NCI-H1694 treated with DMSO at 0.1 percent for 48 hours (cell line): ENCODE measurements around the gene CSGALNACT2.

Experiments used
- DNase-seq: peaks from one replicate; lab custom pipeline; 2025; lab: John Stamatoyannopoulos, UW

The CSGALNACT2 gene

GRCh38 chr10:43112608-43112961 is 25.7 kb upstream of the CSGALNACT2 start:
- no peak for DNase-seq

GRCh38 chr10:43113201-43114087 is 24.8 kb upstream of the CSGALNACT2 start:
- no peak for DNase-seq

GRCh38 chr10:43114088-43114742 is 24.0 kb upstream of the CSGALNACT2 start:
- no peak for DNase-seq

- no peak for DNase-seq
Observed at GRCh38 chr10:43114743-43115611, 23.3 kb upstream of the CSGALNACT2 start.

GRCh38 chr10:43115881-43116595 is 22.2 kb upstream of the CSGALNACT2 start:
- no peak for DNase-seq

GRCh38 chr10:43116596-43116995 is 21.6 kb upstream of the CSGALNACT2 start:
- no peak for DNase-seq

- DNase-seq, result no peak
Observed at GRCh38 chr10:43117031-43117776, 21.0 kb upstream of the CSGALNACT2 start.

GRCh38 chr10:43117777-43118583 is 20.3 kb upstream of the CSGALNACT2 start:
- DNase-seq, result no peak

GRCh38 chr10:43118631-43119415 is 19.4 kb upstream of the CSGALNACT2 start:
- DNase-seq, result no peak

GRCh38 chr10:43119416-43120115 is 18.7 kb upstream of the CSGALNACT2 start:
- no peak for DNase-seq

GRCh38 chr10:43120116-43120928 is 17.9 kb upstream of the CSGALNACT2 start:
- DNase-seq, result no peak

- DNase-seq, result no peak
Observed at GRCh38 chr10:43120929-43121314, 17.3 kb upstream of the CSGALNACT2 start.

- DNase-seq, result no peak
Observed at GRCh38 chr10:43121444-43121843, 16.8 kb upstream of the CSGALNACT2 start.

- no peak for DNase-seq
Observed at GRCh38 chr10:43122096-43122495, 16.1 kb upstream of the CSGALNACT2 start.

- DNase-seq, result no peak
Observed at GRCh38 chr10:43122826-43123225, 15.4 kb upstream of the CSGALNACT2 start.

GRCh38 chr10:43123361-43124093 is 14.7 kb upstream of the CSGALNACT2 start:
- DNase-seq, result no peak

- DNase-seq, result no peak
Observed at GRCh38 chr10:43124094-43124521, 14.1 kb upstream of the CSGALNACT2 start.
